Neural progenitor cell (in vitro differentiated cells): ENCODE data around the gene SYNCRIP. TPM values are rescaled to one million over a fixed set of nuclear protein-coding genes. Genes with fewer than 3 reads are reported as not detected.
A peak's percentile ranks its signal among the peaks of the same experiment; 100 is the strongest.

ENCODE experiments used
- DNase-seq: peaks from one replicate; pipeline ENCODE4 v3.0.0-alpha.2; 2016; ENCODE audit warnings: low spot score
- H2AFZ ChIP-seq: fragments of 200-600 bp; sonication (generic); replicated peaks from 2 replicates; pipeline ENCODE4 v1.6.1; 2016; ENCODE audit warnings: antibody characterized with exemption
- H3F3A ChIP-seq: fragments of 200-600 bp; sonication (generic); 2 replicates; pipeline ENCODE4 v1.6.1; 2016; ENCODE audit warnings: antibody characterized with exemption, low read depth
- H3K27ac ChIP-seq: fragments of 200-600 bp; sonication (generic); 2 replicates; pipeline ENCODE4 v1.5.1; 2016; ENCODE audit warnings: mild to moderate bottlenecking
- H3K27me3 ChIP-seq: fragments of 200-600 bp; sonication (generic); 2 replicates; pipeline ENCODE4 v1.6.1; 2016; ENCODE audit warnings: mild to moderate bottlenecking, moderate library complexity
- H3K36me3 ChIP-seq: fragments of 200-600 bp; sonication (generic); 2 replicates; pipeline ENCODE4 v1.5.1; 2016
- H3K4me1 ChIP-seq: fragments of 200-600 bp; sonication (generic); 2 replicates; pipeline ENCODE4 v1.6.1; 2016; ENCODE audit warnings: mixed run types
- H3K4me2 ChIP-seq: fragments of 200-600 bp; sonication (generic); 2 replicates; pipeline ENCODE4 v1.6.1; 2016
- H3K4me3 ChIP-seq: fragments of 200-600 bp; sonication (generic); 2 replicates; pipeline ENCODE4 v1.5.1; 2016
- H3K79me2 ChIP-seq: fragments of 200-600 bp; sonication (generic); 2 replicates; pipeline ENCODE4 v1.6.1; 2016; ENCODE audit warnings: low read depth
- H3K9ac ChIP-seq: fragments of 200-600 bp; sonication (generic); 2 replicates; pipeline ENCODE4 v1.6.1; 2016
- H3K9me3 ChIP-seq: fragments of 200-600 bp; sonication (generic); 2 replicates; pipeline ENCODE4 v1.5.1; 2016; ENCODE audit warnings: low read depth
- H4K20me1 ChIP-seq: fragments of 200-600 bp; sonication (generic); 2 replicates; pipeline ENCODE4 v1.6.1; 2016; ENCODE audit warnings: low read depth
- H3K27ac Mint-ChIP-seq: 3 replicates; pipeline ENCODE4 v1.8.0; 2021; ENCODE audit warnings: mixed read lengths
- H3K27me3 Mint-ChIP-seq: 2 replicates; pipeline ENCODE4 v1.8.0; 2022; ENCODE audit warnings: low read depth, mild to moderate bottlenecking, inconsistent platforms, moderate library complexity, mixed read lengths; ENCODE audit not compliant: insufficient read depth
- H3K36me3 Mint-ChIP-seq: 3 replicates; pipeline ENCODE4 v1.8.0; 2021; ENCODE audit warnings: mixed read lengths
- H3K4me1 Mint-ChIP-seq: 3 replicates; pipeline ENCODE4 v1.8.0; 2021; ENCODE audit warnings: mixed read lengths
- H3K4me3 Mint-ChIP-seq: 3 replicates; pipeline ENCODE4 v1.8.0; 2021; ENCODE audit warnings: mild to moderate bottlenecking, moderate library complexity, mixed read lengths
- H3K9me3 Mint-ChIP-seq: 3 replicates; pipeline ENCODE4 v1.8.0; 2020; ENCODE audit warnings: mixed read lengths
- EZH2 ChIP-seq: fragments of 200-600 bp; sonication (generic); IDR thresholded peaks from 2 replicates; pipeline ENCODE4 v1.6.1; 2017; ENCODE audit warnings: antibody characterized with exemption, mild to moderate bottlenecking, moderate library complexity
- EZH2phosphoT487 ChIP-seq: fragments of 200-600 bp; sonication (generic); IDR thresholded peaks from 2 replicates; pipeline ENCODE4 v1.6.1; 2017; ENCODE audit warnings: antibody characterized with exemption
- total RNA-seq: library from RNA; depleted of rRNA; stranded (reverse); fragments of >200 nt; gene quantifications from 2 replicates; pipeline ENCODE4 v1.2.3, GENCODE V29; 2015; ENCODE audit warnings: low replicate concordance
- TF ChIP-seq, protein P1 (sequence below): fragments of 200-600 bp; sonication (generic); IDR thresholded peaks from 2 replicates; pipeline ENCODE4 v1.5.1; 2017; ENCODE audit warnings: antibody characterized with exemption, mild to moderate bottlenecking

The SYNCRIP gene
- total RNA-seq, 1 donor from 2014 or later = 150 TPM

DNA sequence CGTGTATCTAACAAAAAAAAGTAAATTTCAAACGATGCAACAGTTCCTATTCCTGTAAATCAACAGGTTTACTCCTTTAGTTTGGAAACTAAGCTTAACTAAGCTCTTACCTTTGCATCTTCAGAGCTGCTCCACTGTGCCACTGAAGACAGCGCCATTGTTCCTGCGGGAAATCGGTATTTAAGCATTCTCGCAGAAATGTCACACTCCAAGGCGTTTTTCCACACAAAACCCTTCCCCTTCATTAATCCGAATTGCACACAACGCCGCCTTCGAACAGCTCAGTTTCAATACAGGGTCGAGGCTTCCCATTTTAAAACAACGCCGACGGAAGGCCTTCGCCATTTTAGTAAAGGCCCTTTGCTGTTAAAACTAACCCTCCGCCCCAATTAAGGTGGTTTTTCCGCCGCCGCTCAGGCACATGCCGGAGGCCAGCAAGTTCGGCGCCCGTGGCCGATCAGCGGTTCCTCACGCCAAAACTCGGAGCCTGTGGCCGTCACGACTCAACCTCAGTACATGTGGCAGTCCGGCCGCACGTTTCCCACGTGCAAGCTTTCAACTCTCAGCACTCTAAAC is 35.4 kb upstream of the SYNCRIP start:
- H3K36me3 ChIP-seq = peaks cover 6% of the 10 kb centered on the region
- peak overlapping the region; percentile 97 for H3K4me2 ChIP-seq
- H2AFZ ChIP-seq = no peak overlapping the region
- peaks cover 73% of the 10 kb centered on the region for H3K79me2 ChIP-seq
- peak overlapping the region; percentile 74 for H3K9ac ChIP-seq
- H3K27me3 Mint-ChIP-seq = peaks cover 2% of the 10 kb centered on the region
- H4K20me1 ChIP-seq = peaks cover 53% of the 10 kb centered on the region
- peaks cover 62% of the 10 kb centered on the region for H3F3A ChIP-seq
- H3K9me3 ChIP-seq = no peaks in the 10 kb centered on the region
- DNase-seq = no peak
- H3K4me3 Mint-ChIP-seq = peak overlapping the region; percentile 100
- H3K4me3 ChIP-seq = peak overlapping the region; percentile 81
- peak overlapping the region; percentile 99 for H3K27ac Mint-ChIP-seq
- peaks cover 40% of the 10 kb centered on the region for H3K4me1 Mint-ChIP-seq
- H3K9me3 Mint-ChIP-seq = no peaks in the 10 kb centered on the region
- TF ChIP-seq EZH2 (no peak), EZH2phosphoT487 (no peak)
- TF ChIP-seq, protein P1, sequence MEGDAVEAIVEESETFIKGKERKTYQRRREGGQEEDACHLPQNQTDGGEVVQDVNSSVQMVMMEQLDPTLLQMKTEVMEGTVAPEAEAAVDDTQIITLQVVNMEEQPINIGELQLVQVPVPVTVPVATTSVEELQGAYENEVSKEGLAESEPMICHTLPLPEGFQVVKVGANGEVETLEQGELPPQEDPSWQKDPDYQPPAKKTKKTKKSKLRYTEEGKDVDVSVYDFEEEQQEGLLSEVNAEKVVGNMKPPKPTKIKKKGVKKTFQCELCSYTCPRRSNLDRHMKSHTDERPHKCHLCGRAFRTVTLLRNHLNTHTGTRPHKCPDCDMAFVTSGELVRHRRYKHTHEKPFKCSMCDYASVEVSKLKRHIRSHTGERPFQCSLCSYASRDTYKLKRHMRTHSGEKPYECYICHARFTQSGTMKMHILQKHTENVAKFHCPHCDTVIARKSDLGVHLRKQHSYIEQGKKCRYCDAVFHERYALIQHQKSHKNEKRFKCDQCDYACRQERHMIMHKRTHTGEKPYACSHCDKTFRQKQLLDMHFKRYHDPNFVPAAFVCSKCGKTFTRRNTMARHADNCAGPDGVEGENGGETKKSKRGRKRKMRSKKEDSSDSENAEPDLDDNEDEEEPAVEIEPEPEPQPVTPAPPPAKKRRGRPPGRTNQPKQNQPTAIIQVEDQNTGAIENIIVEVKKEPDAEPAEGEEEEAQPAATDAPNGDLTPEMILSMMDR = no peak
- H3K27ac ChIP-seq = no peak overlapping the region
- H3K36me3 Mint-ChIP-seq = peaks cover 33% of the 10 kb centered on the region
- peaks cover 31% of the 10 kb centered on the region for H3K4me1 ChIP-seq
- no peaks in the 10 kb centered on the region for H3K27me3 ChIP-seq

- Mint-ChIP-seq H3K27me3 (peaks cover 2% of the 10 kb centered on the region), H3K9me3 (no peaks in the 10 kb centered on the region), H3K4me3 (peak overlapping the region; percentile 100), H3K27ac (peak overlapping the region; percentile 57), H3K36me3 (peaks cover 40% of the 10 kb centered on the region), H3K4me1 (peaks cover 40% of the 10 kb centered on the region)
- H3K9me3 ChIP-seq = no peaks in the 10 kb centered on the region
- DNase-seq = no peak
- H3K36me3 ChIP-seq = peaks cover 6% of the 10 kb centered on the region
- peaks cover 31% of the 10 kb centered on the region for H3K4me1 ChIP-seq
- H4K20me1 ChIP-seq = peaks cover 60% of the 10 kb centered on the region
- peaks cover 67% of the 10 kb centered on the region for H3F3A ChIP-seq
- peak overlapping the region; percentile 74 for H3K9ac ChIP-seq
- no peak overlapping the region for H3K27ac ChIP-seq
- H3K4me2 ChIP-seq = peak overlapping the region; percentile 97
- no peaks in the 10 kb centered on the region for H3K27me3 ChIP-seq
- TF ChIP-seq, protein P1 = peak; percentile 34
- TF ChIP-seq EZH2phosphoT487 = no peak
- peaks cover 80% of the 10 kb centered on the region for H3K79me2 ChIP-seq
- no peak overlapping the region for H2AFZ ChIP-seq
- peak overlapping the region; percentile 81 for H3K4me3 ChIP-seq
Measured at GRCh38 chr6:85677234-85677956, 34.7 kb upstream of the SYNCRIP start.

DNA sequence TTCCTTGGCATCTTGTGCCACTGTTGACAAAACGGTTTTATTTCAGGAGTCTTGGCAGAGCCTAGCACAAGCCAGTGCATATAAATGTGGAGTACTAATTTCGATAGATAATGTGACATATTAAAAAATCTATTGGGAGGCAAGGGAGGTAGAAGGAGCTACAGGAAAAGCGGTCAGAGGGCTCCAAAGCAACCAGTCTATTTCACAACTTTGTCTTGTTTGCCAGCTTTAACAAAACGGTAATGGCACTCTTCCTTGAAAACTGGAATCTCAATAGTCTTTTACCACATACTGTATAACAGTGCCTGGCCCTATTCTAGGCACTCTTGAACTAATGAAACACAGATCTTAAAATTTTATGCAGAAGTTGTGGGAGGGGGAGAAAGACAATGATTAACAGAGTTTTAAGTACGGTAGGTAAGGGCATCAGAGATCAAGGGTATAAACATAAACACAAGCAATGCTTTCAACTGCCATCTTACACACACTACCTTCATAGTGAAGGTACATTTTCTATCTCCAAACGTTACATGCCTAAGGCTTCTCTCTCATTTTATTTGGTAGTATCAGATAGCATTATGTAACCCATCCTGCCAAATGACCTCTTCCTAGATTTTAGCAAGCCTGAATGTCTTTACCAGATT is 33.5 kb upstream of the SYNCRIP start:
- H3F3A ChIP-seq = peaks cover 69% of the 10 kb centered on the region
- H3K4me3 ChIP-seq = peak overlapping the region; percentile 81
- peak overlapping the region; percentile 74 for H3K9ac ChIP-seq
- H3K27me3 Mint-ChIP-seq = peaks cover 2% of the 10 kb centered on the region
- peaks cover 82% of the 10 kb centered on the region for H3K79me2 ChIP-seq
- peak overlapping the region; percentile 100 for H3K4me3 Mint-ChIP-seq
- TF ChIP-seq, protein P1 = no peak
- TF ChIP-seq EZH2phosphoT487 (no peak), EZH2 (no peak)
- H3K4me1 ChIP-seq = peaks cover 31% of the 10 kb centered on the region
- no peak overlapping the region for H2AFZ ChIP-seq
- no peaks in the 10 kb centered on the region for H3K9me3 ChIP-seq
- peak overlapping the region; percentile 97 for H3K4me2 ChIP-seq
- no peaks in the 10 kb centered on the region for H3K27me3 ChIP-seq
- H3K9me3 Mint-ChIP-seq = no peaks in the 10 kb centered on the region
- peaks cover 6% of the 10 kb centered on the region for H3K36me3 ChIP-seq
- H3K4me1 Mint-ChIP-seq = peaks cover 40% of the 10 kb centered on the region
- H3K27ac Mint-ChIP-seq = peak overlapping the region; percentile 78
- H3K27ac ChIP-seq = no peak overlapping the region
- H3K36me3 Mint-ChIP-seq = peaks cover 41% of the 10 kb centered on the region
- peaks cover 65% of the 10 kb centered on the region for H4K20me1 ChIP-seq
- DNase-seq = no peak
